ENCODE results near the gene CNTN2. TPM values are rescaled to one million over a fixed set of nuclear protein-coding genes. Genes with fewer than 3 reads are reported as not detected.

Gene CNTN2
- total RNA-seq, 2 donors from 2014 or later = 0.13 TPM; not detected in 1

GRCh38 chr1:205049479-205049878 is 6.5 kb downstream of the CNTN2 start:
- no peak for TF ChIP-seq CTCF (conservative IDR thresholded peaks at IDR 0.05)
- H3K27ac Mint-ChIP-seq = no peak overlapping the region
- no peaks in the 10 kb centered on the region for H3K4me1 Mint-ChIP-seq
- no peak overlapping the region for H3K4me3 Mint-ChIP-seq
- no peak for DNase-seq
- H3K4me3 ChIP-seq (ENCODE audit: low read length) = no peak overlapping the region
- H3K4me1 ChIP-seq (ENCODE audit: control insufficient read depth, insufficient read depth, low read length) = no peaks in the 10 kb centered on the region
- no peak overlapping the region for H3K9ac ChIP-seq (ENCODE audit: extremely low read depth, low read length, poor library complexity, severe bottlenecking)
- peaks cover 52% of the 10 kb centered on the region for H3K27me3 ChIP-seq (ENCODE audit: control insufficient read depth, insufficient read depth, low read length, poor library complexity, severe bottlenecking)
- H3K9me3 ChIP-seq (ENCODE audit: control insufficient read depth, low read length) = no peaks in the 10 kb centered on the region
- peaks cover 55% of the 10 kb centered on the region for H3K27me3 Mint-ChIP-seq (ENCODE audit: insufficient read depth)
- H3K27ac ChIP-seq (ENCODE audit: low read depth, low read length) = no peak overlapping the region
- H3K36me3 ChIP-seq (ENCODE audit: control insufficient read depth, insufficient read depth, low read length) = no peaks in the 10 kb centered on the region
- WGBS, 2 experiments (ENCODE audit: insufficient coverage in 1 of 2, insufficient read length in 1 of 2) = 72 to 81% methylated on average over 4 to 6 of the region's 6 CpGs
- no peaks in the 10 kb centered on the region for H3K36me3 Mint-ChIP-seq (ENCODE audit: low read depth)
- no peaks in the 10 kb centered on the region for H3K9me3 Mint-ChIP-seq

- H3K9ac ChIP-seq (ENCODE audit: extremely low read depth, low read length, poor library complexity, severe bottlenecking) = no peak overlapping the region
- H3K4me1 Mint-ChIP-seq = no peaks in the 10 kb centered on the region
- no peak overlapping the region for H3K4me3 Mint-ChIP-seq
- H3K4me3 ChIP-seq (ENCODE audit: low read length) = no peak overlapping the region
- WGBS, 2 experiments (ENCODE audit: insufficient coverage in 1 of 2, insufficient read length in 1 of 2) = 88 to 94% methylated on average over 6 to 11 of the region's 11 CpGs
- no peaks in the 10 kb centered on the region for H3K36me3 Mint-ChIP-seq (ENCODE audit: low read depth)
- no peak overlapping the region for H3K27ac ChIP-seq (ENCODE audit: low read depth, low read length)
- no peaks in the 10 kb centered on the region for H3K36me3 ChIP-seq (ENCODE audit: control insufficient read depth, insufficient read depth, low read length)
- H3K9me3 ChIP-seq (ENCODE audit: control insufficient read depth, low read length) = no peaks in the 10 kb centered on the region
- TF ChIP-seq CTCF (conservative IDR thresholded peaks at IDR 0.05) = no peak
- peaks cover 34% of the 10 kb centered on the region for H3K27me3 Mint-ChIP-seq (ENCODE audit: insufficient read depth)
- H3K4me1 ChIP-seq (ENCODE audit: control insufficient read depth, insufficient read depth, low read length) = no peaks in the 10 kb centered on the region
- peaks cover 20% of the 10 kb centered on the region for H3K27me3 ChIP-seq (ENCODE audit: control insufficient read depth, insufficient read depth, low read length, poor library complexity, severe bottlenecking)
- H3K27ac Mint-ChIP-seq = no peak overlapping the region
- no peaks in the 10 kb centered on the region for H3K9me3 Mint-ChIP-seq
- no peak for DNase-seq
Observed at GRCh38 chr1:205052690-205053089, 9.7 kb downstream of the CNTN2 start.

GRCh38 chr1:205053296-205053695 is 10.3 kb downstream of the CNTN2 start:
- Histone ChIP-seq H3K36me3 (ENCODE audit: control insufficient read depth, insufficient read depth, low read length) (no peaks in the 10 kb centered on the region), H3K4me1 (ENCODE audit: control insufficient read depth, insufficient read depth, low read length) (no peaks in the 10 kb centered on the region), H3K27ac (ENCODE audit: low read depth, low read length) (no peak overlapping the region), H3K9me3 (ENCODE audit: control insufficient read depth, low read length) (no peaks in the 10 kb centered on the region), H3K27me3 (ENCODE audit: control insufficient read depth, insufficient read depth, low read length, poor library complexity, severe bottlenecking) (peaks cover 13% of the 10 kb centered on the region), H3K4me3 (ENCODE audit: low read length) (no peak overlapping the region), H3K9ac (ENCODE audit: extremely low read depth, low read length, poor library complexity, severe bottlenecking) (no peak overlapping the region)
- Mint-ChIP-seq H3K27ac (no peak overlapping the region), H3K4me1 (no peaks in the 10 kb centered on the region), H3K9me3 (no peaks in the 10 kb centered on the region), H3K4me3 (no peak overlapping the region), H3K36me3 (ENCODE audit: low read depth) (no peaks in the 10 kb centered on the region), H3K27me3 (ENCODE audit: insufficient read depth) (peaks cover 30% of the 10 kb centered on the region)
- WGBS, 2 experiments (ENCODE audit: insufficient coverage in 1 of 2, insufficient read length in 1 of 2) = 86 to 97% methylated on average over 2 to 5 of the region's 5 CpGs
- DNase-seq = no peak
- no peak for TF ChIP-seq CTCF (conservative IDR thresholded peaks at IDR 0.05)

Data from endodermal cell (in vitro differentiated cells).